GM23338 (cell line): ENCODE data around the gene RNF2. TPM values are rescaled to one million over a fixed set of nuclear protein-coding genes. Genes with fewer than 3 reads are reported as not detected.

Source experiments
- ATAC-seq: fragments of 200-7000 bp; cut with Tn5 transposase; 3 replicates; pipeline ENCODE4 v1.9.1; 2020
- DNase-seq: peaks from one replicate; pipeline ENCODE4 v3.0.0-alpha.2; 2015; ENCODE audit warnings: low spot score
- H2AFZ ChIP-seq: fragments of 200-600 bp; sonication (generic); 2 replicates; pipeline ENCODE4 v1.8.0; 2016; ENCODE audit warnings: antibody characterized with exemption, mild to moderate bottlenecking, moderate library complexity
- H3F3A ChIP-seq: fragments of 200-600 bp; sonication (generic); replicated peaks from 2 replicates; pipeline ENCODE4 v1.8.0; 2017; ENCODE audit warnings: antibody characterized with exemption, mixed run types, low read depth
- H3K27ac ChIP-seq: fragments of 200-600 bp; sonication (generic); 2 replicates; pipeline ENCODE4 v1.6.1; 2016; ENCODE audit warnings: low read depth
- H3K27me3 ChIP-seq: fragments of 200-600 bp; sonication (generic); 2 replicates; pipeline ENCODE4 v1.8.0; 2016; ENCODE audit warnings: mild to moderate bottlenecking, mixed run types, moderate library complexity; ENCODE audit not compliant: insufficient read depth
- H3K36me3 ChIP-seq: fragments of 200-600 bp; sonication (generic); 2 replicates; pipeline ENCODE4 v1.8.0; 2016; ENCODE audit warnings: mild to moderate bottlenecking; ENCODE audit not compliant: insufficient read depth
- H3K4me1 ChIP-seq: fragments of 200-600 bp; sonication (generic); 2 replicates; pipeline ENCODE4 v1.8.0; 2016; ENCODE audit warnings: mild to moderate bottlenecking, moderate library complexity; ENCODE audit not compliant: insufficient read depth
- H3K4me2 ChIP-seq: fragments of 200-600 bp; sonication (generic); 2 replicates; pipeline ENCODE4 v1.7.1; 2017; ENCODE audit warnings: mixed run types
- H3K4me3 ChIP-seq: fragments of 200-600 bp; sonication (generic); 2 replicates; pipeline ENCODE4 v1.6.1; 2016; ENCODE audit warnings: mixed run types
- H3K79me2 ChIP-seq: fragments of 200-600 bp; sonication (generic); replicated peaks from 2 replicates; pipeline ENCODE4 v1.8.0; 2017; ENCODE audit warnings: mild to moderate bottlenecking; ENCODE audit not compliant: insufficient read depth
- H3K9me2 ChIP-seq: fragments of 200-600 bp; sonication (generic); 2 replicates; pipeline ENCODE4 v1.8.0; 2017; ENCODE audit not compliant: insufficient read depth
- H4K20me1 ChIP-seq: fragments of 200-600 bp; sonication (generic); replicated peaks from 2 replicates; pipeline ENCODE4 v1.8.0; 2017; ENCODE audit warnings: mild to moderate bottlenecking; ENCODE audit not compliant: insufficient read depth
- H3K27ac Mint-ChIP-seq: 2 replicates; pipeline ENCODE4 v1.8.0; 2020; ENCODE audit warnings: inconsistent platforms, mild to moderate bottlenecking, moderate library complexity, mixed read lengths
- H3K27me3 Mint-ChIP-seq: 3 replicates; pipeline ENCODE4 v1.8.0; 2022; ENCODE audit warnings: low read depth, mild to moderate bottlenecking, moderate library complexity, mixed read lengths, inconsistent platforms; ENCODE audit not compliant: insufficient read depth, poor library complexity
- H3K36me3 Mint-ChIP-seq: 3 replicates; pipeline ENCODE4 v1.8.0; 2021; ENCODE audit warnings: low read depth, mild to moderate bottlenecking, inconsistent platforms, moderate library complexity, mixed read lengths
- H3K4me1 Mint-ChIP-seq: 3 replicates; pipeline ENCODE4 v1.8.0; 2020; ENCODE audit warnings: mild to moderate bottlenecking, inconsistent platforms, mixed read lengths
- H3K4me3 Mint-ChIP-seq: 3 replicates; pipeline ENCODE4 v1.8.0; 2021; ENCODE audit warnings: moderate library complexity, mild to moderate bottlenecking, inconsistent platforms, mixed read lengths
- H3K9me3 Mint-ChIP-seq: 3 replicates; pipeline ENCODE4 v1.8.0; 2020; ENCODE audit warnings: moderate library complexity, mild to moderate bottlenecking, inconsistent platforms, mixed read lengths
- CREB1 ChIP-seq: fragments of 250-450 bp; sonication (Bioruptor Pico); IDR thresholded peaks from 2 replicates; pipeline ENCODE4 v1.5.0; 2020; ENCODE audit warnings: low read depth, mild to moderate bottlenecking, moderate library complexity
- JUNB ChIP-seq: IDR thresholded peaks from one replicate; pipeline ENCODE4 v1.6.1; 2016; ENCODE audit warnings: antibody characterized with exemption; ENCODE audit not compliant: unreplicated experiment
- POLR2AphosphoS5 ChIP-seq: IDR thresholded peaks from 2 replicates; pipeline ENCODE4 v1.6.1; 2016; ENCODE audit warnings: antibody characterized with exemption, low read depth
- STAT1 ChIP-seq: IDR thresholded peaks from one replicate; pipeline ENCODE4 v1.6.1; 2016; ENCODE audit warnings: antibody characterized with exemption; ENCODE audit not compliant: unreplicated experiment
- polyA plus RNA-seq: library from polyadenylated mRNA; unstranded; fragments of >200 nt; fragmentation: Nextera tagmentation; extraction: Ambion mirVana; gene quantifications from 2 replicates; pipeline ENCODE4 v1.2.1, GENCODE V29; 2016
- total RNA-seq: library from RNA; depleted of rRNA; stranded (reverse); fragments of >200 nt; shearing (Covaris generic); gene quantifications from 2 replicates; pipeline ENCODE4 v1.2.3, GENCODE V29; 2014
- TF ChIP-seq, protein P1 (sequence below): fragments of 250-450 bp; sonication (Bioruptor Pico); IDR thresholded peaks from 2 replicates; pipeline ENCODE4 v1.5.0; 2020; ENCODE audit warnings: mild to moderate bottlenecking, moderate library complexity

Gene RNF2
- total and polyA plus RNA-seq, 2 experiments from 2014 or later: 33.3 to 51.4 TPM

DNA sequence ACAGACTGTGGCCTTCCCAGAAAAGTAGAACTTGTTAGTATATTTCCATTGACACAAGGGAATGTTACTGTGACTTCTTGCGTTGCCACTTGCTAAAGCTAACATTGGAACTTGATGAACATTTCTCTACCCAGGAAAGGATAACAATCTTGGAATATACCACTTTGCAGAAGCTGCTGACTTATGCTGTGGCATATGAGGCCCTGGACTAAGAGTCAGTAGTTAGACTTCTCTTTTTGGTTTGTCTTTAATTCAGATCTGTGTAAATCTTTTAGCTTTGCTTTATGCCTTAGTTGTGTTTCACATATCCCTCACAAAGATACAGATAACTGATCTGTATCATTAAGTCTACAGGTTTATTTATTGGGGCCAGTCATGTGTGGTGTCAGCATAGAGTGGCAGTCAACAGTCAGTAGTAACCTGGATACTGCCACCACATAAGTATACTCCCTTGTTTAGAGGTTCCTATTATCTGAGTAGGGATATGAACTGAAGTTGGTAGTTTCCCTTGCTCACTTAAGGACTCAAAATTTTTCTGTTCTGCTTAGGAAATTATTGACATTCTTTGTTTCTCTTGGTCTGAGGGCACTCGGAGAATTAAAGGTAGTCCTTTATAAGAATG lies 14.7 kb downstream of the RNF2 start (continued):
- TF ChIP-seq, protein P1, sequence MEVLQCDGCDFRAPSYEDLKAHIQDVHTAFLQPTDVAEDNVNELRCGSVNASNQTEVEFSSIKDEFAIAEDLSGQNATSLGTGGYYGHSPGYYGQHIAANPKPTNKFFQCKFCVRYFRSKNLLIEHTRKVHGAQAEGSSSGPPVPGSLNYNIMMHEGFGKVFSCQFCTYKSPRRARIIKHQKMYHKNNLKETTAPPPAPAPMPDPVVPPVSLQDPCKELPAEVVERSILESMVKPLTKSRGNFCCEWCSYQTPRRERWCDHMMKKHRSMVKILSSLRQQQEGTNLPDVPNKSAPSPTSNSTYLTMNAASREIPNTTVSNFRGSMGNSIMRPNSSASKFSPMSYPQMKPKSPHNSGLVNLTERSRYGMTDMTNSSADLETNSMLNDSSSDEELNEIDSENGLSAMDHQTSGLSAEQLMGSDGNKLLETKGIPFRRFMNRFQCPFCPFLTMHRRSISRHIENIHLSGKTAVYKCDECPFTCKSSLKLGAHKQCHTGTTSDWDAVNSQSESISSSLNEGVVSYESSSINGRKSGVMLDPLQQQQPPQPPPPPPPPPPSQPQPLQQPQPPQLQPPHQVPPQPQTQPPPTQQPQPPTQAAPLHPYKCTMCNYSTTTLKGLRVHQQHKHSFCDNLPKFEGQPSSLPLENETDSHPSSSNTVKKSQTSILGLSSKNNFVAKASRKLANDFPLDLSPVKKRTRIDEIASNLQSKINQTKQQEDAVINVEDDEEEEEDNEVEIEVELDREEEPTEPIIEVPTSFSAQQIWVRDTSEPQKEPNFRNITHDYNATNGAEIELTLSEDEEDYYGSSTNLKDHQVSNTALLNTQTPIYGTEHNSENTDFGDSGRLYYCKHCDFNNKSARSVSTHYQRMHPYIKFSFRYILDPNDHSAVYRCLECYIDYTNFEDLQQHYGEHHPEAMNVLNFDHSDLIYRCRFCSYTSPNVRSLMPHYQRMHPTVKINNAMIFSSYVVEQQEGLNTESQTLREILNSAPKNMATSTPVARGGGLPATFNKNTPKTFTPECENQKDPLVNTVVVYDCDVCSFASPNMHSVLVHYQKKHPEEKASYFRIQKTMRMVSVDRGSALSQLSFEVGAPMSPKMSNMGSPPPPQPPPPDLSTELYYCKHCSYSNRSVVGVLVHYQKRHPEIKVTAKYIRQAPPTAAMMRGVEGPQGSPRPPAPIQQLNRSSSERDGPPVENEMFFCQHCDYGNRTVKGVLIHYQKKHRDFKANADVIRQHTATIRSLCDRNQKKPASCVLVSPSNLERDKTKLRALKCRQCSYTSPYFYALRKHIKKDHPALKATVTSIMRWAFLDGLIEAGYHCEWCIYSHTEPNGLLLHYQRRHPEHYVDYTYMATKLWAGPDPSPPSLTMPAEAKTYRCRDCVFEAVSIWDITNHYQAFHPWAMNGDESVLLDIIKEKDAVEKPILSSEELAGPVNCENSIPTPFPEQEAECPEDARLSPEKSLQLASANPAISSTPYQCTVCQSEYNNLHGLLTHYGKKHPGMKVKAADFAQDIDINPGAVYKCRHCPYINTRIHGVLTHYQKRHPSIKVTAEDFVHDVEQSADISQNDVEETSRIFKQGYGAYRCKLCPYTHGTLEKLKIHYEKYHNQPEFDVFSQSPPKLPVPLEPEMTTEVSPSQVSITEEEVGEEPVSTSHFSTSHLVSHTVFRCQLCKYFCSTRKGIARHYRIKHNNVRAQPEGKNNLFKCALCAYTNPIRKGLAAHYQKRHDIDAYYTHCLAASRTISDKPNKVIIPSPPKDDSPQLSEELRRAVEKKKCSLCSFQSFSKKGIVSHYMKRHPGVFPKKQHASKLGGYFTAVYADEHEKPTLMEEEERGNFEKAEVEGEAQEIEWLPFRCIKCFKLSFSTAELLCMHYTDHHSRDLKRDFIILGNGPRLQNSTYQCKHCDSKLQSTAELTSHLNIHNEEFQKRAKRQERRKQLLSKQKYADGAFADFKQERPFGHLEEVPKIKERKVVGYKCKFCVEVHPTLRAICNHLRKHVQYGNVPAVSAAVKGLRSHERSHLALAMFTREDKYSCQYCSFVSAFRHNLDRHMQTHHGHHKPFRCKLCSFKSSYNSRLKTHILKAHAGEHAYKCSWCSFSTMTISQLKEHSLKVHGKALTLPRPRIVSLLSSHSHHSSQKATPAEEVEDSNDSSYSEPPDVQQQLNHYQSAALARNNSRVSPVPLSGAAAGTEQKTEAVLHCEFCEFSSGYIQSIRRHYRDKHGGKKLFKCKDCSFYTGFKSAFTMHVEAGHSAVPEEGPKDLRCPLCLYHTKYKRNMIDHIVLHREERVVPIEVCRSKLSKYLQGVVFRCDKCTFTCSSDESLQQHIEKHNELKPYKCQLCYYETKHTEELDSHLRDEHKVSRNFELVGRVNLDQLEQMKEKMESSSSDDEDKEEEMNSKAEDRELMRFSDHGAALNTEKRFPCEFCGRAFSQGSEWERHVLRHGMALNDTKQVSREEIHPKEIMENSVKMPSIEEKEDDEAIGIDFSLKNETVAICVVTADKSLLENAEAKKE: no peak
- no peak for TF ChIP-seq POLR2AphosphoS5

DNA sequence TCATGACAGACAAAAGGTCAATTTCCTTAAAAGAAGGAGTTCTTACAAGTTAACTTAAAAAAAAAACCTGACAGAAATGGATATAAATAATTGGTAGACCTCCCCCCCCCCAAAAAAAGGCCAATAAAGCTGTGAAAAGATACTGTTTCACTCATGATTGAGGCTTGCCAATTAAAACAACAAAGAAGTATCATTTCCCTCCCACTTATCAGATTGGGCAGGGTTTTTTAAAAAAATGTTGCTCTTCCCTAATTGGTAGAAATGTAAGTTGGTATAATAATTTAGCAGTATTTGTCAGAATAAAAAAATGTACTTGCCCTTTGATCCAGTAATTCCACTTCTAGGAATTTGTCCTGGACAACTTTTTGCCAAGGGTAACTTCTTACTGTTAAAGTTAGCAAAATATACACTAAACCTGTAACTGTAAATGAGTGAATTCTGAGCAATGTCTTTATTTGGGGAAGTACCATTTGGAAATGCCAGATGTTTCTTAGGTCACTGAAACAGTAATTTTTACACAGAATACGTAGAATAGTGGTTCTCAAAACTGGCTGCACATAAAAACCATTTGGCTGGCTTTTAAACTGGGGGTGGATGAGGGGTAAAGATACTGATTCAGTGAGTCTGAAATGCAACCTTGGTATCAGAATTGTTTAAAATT lies 17.5 kb downstream of the RNF2 start:
- TF ChIP-seq JUNB: no peak
- no peak for TF ChIP-seq STAT1
- TF ChIP-seq, protein P1: no peak
- no peak for TF ChIP-seq CREB1 (CRISPR knock-in tag)
- H3F3A ChIP-seq: no peaks in the 10 kb centered on the region
- H3K4me2 ChIP-seq: no peak overlapping the region
- peaks cover 12% of the 10 kb centered on the region; the same call in 1 of the 2 replicates for H4K20me1 ChIP-seq
- H3K27ac ChIP-seq: no peak overlapping the region
- no peaks in the 10 kb centered on the region for H3K27me3 ChIP-seq
- H3K36me3 Mint-ChIP-seq: peaks cover 37% of the 10 kb centered on the region
- peaks cover 2% of the 10 kb centered on the region; the same call in 1 of the 3 replicates for H3K9me3 Mint-ChIP-seq
- H3K79me2 ChIP-seq: peaks cover 100% of the 10 kb centered on the region
- DNase-seq (no peak), ATAC-seq (no peak)
- no peaks in the 10 kb centered on the region for H3K36me3 ChIP-seq
- no peaks in the 10 kb centered on the region for H3K9me2 ChIP-seq
- peaks cover 32% of the 10 kb centered on the region for H3K4me1 Mint-ChIP-seq
- H3K4me3 Mint-ChIP-seq: no peak overlapping the region
- H3K4me1 ChIP-seq: peaks cover 35% of the 10 kb centered on the region
- no peak overlapping the region for H3K27ac Mint-ChIP-seq
- no peak overlapping the region for H3K4me3 ChIP-seq
- H2AFZ ChIP-seq: no peak overlapping the region
- no peaks in the 10 kb centered on the region for H3K27me3 Mint-ChIP-seq
